GM19193 (cell line): ENCODE results near the gene CCND3.

Source experiments
- POLR2A ChIP-seq: IDR thresholded peaks from 4 replicates; pipeline ENCODE4 v1.6.1; 2011; ENCODE audit not compliant: insufficient read depth, insufficient read length; ENCODE audit errors: extremely low read depth

Gene CCND3

DNA sequence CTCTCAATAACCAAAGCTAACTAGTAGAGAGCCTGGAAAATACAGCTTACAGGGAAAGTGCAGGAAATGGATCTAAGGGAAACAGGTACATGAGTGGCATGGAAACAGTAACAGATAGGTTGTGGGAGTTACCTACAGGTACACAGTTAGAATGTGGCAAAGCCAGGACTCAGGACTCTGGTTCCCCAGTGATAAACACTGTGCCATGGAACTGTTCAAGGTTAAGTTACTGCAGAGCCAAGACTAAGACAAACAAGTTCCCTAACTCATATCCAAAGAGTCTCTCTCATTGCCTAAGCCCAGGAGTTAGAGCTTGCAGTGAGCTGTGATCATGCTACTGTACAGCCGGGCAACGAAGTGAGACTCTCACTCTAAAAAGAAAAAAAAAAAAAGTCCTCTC lies 27.3 kb downstream of the CCND3 start:
- TF ChIP-seq POLR2A, result no peak

DNA sequence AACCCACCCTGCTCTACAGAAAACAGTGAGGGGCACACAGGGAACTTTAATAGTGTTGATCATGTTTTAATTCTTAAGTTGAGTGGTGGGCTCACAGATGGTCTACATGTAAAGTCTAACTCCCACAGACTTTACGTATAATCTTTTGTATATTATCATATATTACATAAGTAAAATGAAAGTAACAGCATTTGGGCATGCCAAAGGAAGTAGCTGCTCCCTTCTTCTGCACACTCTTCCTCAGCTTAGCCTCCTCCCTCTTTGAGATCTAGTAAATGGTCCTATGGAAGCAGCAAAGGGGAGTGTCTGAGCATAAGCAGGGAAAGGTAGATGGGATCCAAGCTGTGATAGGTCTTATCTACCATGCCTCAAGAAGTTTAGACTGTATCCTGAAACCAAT lies 31.9 kb downstream of the CCND3 start:
- TF ChIP-seq POLR2A, result no peak

DNA sequence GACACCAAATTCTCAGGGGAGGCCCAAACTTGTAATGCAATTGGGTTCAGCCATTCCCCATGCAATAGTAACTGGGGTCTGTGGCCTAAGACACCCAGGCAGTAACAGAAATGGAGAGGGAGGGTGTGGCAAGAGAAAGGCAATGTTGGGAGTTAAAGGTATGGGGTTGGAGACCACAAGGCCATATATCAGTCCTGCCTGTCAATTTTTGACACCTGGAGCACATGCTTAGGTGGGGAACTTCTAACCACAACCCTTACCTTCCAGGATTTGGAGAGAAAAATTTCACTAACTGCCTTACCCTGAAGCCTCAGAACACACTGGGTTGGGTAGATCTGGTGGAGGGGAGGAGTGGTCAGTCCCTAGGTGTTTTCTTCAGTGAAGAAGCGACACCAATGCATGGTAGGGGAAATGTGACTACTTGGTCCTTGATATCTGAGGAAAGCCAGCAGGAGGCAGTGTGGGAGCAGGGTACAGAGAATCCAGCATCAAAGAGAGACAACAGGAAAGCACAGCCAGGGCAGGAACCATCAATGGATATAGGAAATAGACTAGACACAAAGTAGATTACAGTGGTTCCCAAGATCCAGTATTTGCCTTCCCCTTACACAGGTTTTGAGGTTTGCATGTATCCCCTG lies 39.6 kb downstream of the CCND3 start:
- no peak for TF ChIP-seq POLR2A

DNA sequence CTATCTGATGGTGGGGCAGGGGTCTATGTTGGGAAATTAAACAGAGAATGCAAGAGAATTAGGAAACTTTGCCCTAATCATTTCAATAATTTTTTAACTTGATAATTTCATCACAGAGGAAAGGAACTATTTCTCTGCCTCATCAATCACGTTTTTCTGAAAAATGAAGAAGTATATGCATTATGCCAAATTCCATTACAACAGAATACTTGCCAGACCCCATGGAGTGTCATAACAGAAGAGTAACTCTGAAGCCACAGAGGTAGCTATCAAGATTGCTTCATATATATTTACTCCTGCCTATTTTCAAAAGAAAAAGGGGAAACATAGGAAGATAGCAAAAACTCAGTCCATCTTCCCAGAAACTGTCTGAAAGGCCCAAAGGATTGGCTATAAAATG lies 40.7 kb downstream of the CCND3 start:
- no peak for TF ChIP-seq POLR2A

DNA sequence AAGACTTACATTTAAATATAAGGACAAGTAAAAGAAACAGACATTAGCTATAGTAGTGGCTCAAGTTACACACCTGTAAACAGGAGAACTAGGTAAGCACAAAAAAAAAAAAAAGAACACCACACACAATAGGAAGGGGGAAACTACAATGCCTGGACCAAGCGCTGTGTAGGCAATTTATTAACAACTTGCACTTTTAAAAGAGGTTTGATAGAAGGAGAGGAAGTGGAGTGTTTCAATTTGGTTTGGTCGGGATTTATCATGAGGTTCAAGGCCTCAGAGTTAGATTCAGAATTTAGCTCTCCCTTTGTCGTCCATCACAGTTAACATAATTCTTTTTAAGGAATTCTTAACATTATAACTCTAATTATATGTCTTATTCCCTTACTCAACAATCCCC lies 45.3 kb downstream of the CCND3 start:
- no peak for TF ChIP-seq POLR2A

DNA sequence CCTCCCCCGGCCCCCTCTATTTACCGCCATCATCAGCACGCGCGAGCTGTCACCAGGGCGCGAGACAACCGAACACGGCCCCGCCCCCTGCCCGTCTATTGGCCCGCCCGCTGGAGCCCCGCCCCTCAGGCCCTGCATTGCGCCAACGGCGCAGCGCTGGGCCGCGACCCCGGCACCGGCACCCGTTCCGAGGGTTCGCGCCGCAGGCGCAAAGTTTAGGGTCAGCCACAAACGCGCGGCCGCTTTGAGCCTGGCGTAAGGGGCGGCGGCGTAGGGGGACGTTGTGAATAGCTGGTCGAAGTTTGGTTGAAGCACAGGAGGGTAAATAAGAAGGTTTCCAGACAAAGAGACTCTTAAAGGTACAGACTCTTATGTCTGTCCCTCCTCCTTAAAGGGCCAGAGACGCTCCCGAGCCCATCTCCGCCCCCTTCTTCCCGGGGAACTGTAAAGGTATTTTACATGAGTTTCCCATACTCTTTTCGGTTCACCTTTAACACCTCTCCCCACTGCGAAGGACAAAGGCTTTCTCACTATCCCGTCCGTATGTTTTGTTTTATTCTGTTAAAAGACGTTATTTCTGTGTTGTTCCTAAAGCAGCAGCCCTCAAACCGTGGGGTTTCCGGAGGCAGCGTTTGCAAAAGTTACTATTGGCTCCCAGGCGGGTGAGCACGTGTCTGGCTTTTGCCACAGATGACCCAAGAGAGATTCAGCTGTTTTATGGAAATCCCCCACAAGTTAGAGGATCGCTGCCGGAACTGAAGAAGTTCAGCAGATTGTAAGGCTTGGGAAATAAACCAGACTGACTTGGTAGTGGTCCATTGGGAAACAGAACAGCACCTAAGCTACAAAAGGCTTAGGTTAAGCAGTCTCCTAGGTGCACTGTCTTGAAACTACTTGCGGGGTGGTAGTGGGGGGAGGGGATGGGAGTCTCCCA lies 46.0 kb downstream of the CCND3 start, which contains the start of gene USP49:
TSS of gene USP49 (minus strand) at position 76 of the 934 bp plus-strand sequence. CDS start 88,392 bp downstream, outside the sequence.
- peak; percentile 72 for TF ChIP-seq POLR2A

DNA sequence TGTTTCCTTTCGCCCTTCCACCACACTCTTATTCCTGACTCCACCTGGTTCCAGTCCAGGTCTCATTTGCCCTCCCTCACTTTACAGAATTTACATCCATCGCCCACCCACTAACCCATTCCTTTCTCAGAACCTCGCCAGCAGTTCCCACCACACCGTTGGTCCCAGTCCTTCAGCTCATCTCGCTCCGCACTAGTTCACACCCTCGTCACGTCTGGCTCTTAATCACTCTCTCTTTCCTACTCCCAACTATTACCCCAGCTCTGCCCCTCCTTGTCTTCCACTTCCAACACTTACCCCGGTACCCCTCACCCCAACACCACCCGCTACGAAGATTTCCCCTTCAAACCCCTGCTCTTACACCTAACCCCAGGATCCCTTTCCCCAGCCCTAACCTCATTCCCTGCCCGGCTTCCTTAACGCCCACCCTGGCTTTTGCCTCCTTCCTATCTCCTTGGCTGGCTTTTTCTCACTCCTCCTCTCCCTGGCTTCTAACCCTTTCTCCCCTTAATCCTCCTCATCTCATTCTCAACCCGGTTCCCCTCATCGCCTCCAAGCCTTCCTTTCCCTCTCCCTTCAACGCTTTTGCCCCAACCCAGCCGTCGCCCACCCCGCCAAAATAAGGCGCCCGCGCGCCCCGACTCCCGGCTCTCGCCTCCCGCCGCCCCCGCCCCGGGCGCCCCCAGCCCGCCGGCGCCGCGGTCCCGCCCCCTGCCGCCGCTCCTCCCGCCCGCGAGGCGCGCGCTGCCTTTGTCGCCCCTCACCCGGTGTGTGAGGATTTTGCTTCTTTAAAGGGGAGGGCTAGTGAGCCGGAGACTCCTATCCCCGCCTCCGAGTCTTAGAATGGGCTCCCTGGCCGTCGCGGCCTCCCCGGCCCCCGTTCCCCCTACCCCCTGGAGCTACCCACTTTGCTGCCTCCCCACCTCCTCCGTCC lies 47.0 kb downstream of the CCND3 start:
- no peak for TF ChIP-seq POLR2A

DNA sequence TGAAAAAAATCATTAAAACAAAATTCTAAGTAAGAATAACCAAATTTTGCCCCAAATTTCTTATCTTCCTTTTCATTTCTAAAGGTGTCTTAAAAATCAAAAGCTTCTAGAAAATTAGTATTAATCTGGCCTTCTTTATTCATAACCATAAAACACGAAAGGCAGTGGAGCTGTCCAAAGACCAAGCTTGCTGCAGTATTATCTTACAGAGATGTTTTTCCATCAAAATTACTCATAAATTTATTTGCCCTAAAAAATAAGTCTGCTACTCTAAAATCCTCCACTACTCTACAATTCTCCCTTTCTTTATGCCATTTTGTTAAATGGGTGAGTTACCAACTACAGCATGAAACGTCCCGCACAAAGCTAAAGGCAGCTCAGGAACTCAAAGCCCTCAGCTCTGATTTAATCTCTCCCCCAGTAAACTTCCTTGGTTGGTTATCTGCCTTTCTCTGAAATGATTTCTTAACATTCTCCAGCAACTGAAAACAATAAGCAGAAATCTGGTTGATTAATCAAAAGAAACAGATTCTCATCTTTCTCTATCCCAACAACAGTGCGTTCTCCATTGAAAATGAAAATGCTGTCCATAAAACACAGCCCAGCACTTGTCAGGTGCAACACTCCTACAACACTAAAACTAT lies 48.6 kb downstream of the CCND3 start:
- TF ChIP-seq POLR2A, result no peak

DNA sequence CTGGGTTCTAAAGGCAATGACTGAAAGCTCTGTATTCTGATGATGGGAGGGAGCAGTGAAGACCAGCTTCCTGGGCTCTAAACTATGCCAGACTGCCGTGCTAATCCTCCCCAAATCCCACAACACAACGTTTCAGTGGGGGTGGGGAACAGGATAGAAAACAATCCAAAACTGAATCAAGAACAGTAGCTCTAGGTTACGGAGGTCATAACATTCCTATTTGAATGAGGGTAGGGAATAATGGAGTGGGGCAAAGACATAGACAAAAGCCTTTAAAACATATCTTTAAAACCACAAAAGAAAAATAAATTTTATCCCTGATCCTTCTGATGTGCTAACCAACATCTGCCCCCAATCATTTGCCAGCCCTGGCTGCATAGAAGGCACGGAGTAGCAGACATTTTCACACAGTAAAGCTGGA lies 54.3 kb downstream of the CCND3 start:
- no peak for TF ChIP-seq POLR2A

DNA sequence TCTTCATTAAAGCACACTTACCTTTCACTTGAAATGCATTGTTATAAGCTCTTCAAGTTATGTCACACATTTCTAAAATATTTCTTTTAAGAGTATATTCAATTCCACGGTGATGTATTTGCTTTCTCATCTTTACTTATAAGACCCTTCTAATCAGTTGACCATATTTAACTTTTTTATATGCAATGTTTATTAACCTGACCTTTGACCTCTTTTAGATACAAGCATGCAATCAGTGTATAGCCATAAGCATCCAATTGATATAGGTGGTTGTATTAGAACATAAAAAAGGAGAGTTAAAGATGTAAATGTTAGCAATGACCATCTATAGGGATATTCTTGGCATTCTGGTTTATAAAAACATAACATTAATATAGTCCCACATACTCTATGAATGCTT lies 55.7 kb downstream of the CCND3 start:
- TF ChIP-seq POLR2A, result no peak

DNA sequence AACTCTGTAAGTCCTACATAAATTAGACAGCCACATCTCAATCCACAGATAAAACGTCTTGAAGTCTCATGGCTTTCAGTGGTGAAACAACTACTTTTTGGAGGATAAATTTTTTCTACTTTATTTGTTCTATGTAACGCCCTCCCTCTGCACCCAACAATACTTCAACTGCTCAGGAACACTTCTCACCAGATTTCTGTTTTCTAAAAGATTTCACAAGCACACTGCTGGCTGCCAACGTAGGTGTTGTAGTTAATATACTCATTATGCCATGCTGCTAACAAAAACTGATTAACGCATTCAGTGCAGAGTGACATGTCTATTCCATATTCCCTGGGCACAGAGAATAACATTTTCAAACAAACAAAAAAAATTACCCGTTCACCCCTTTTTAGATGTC lies 56.7 kb downstream of the CCND3 start:
- no peak for TF ChIP-seq POLR2A
